Subcutaneous abdominal adipose tissue (tissue), 5 donors: ENCODE measurements around the gene TMEM229B.

Experiments
- H3K27ac ChIP-seq: one replicate; pipeline ENCODE4 v1.7.0; 2013; ENCODE audit warnings: low read depth, mild to moderate bottlenecking, inconsistent platforms, low read length, moderate library complexity
- H3K27me3 ChIP-seq, 5 donors: one replicate each; pipeline ENCODE4 v1.7.0; 2013; ENCODE audit warnings: low read length in 5 of 5, inconsistent platforms in 1 of 5; ENCODE audit not compliant: control insufficient read depth in 5 of 5, insufficient read depth in 4 of 5
- H3K36me3 ChIP-seq, 5 donors: one replicate each; pipeline ENCODE4 v1.7.0; 2013; ENCODE audit warnings: low read length in 5 of 5; ENCODE audit not compliant: control insufficient read depth in 5 of 5, insufficient read depth in 5 of 5
- H3K4me1 ChIP-seq, 5 donors: one replicate each; pipeline ENCODE4 v1.7.0; 2013; ENCODE audit warnings: low read length in 5 of 5, mild to moderate bottlenecking in 3 of 5, moderate library complexity in 1 of 5; ENCODE audit not compliant: control insufficient read depth in 5 of 5, insufficient read depth in 5 of 5
- H3K4me3 ChIP-seq, 5 donors: one replicate each; pipeline ENCODE4 v1.7.0; 2013; ENCODE audit warnings: low read length in 5 of 5, low read depth in 1 of 5
- H3K9ac ChIP-seq, 5 donors: one replicate each; pipeline ENCODE4 v1.7.0; 2013; ENCODE audit warnings: low read length in 5 of 5, mild to moderate bottlenecking in 4 of 5, moderate library complexity in 3 of 5
- H3K9me3 ChIP-seq, 5 donors: one replicate each; pipeline ENCODE4 v1.7.0; 2013; ENCODE audit warnings: low read length in 5 of 5; ENCODE audit not compliant: control insufficient read depth in 5 of 5
- donor health status: healthy.
- donor health status: healthy.
- donor health status: healthy.
- donor health status: healthy.
- donor health status: healthy.

TMEM229B gene

DNA sequence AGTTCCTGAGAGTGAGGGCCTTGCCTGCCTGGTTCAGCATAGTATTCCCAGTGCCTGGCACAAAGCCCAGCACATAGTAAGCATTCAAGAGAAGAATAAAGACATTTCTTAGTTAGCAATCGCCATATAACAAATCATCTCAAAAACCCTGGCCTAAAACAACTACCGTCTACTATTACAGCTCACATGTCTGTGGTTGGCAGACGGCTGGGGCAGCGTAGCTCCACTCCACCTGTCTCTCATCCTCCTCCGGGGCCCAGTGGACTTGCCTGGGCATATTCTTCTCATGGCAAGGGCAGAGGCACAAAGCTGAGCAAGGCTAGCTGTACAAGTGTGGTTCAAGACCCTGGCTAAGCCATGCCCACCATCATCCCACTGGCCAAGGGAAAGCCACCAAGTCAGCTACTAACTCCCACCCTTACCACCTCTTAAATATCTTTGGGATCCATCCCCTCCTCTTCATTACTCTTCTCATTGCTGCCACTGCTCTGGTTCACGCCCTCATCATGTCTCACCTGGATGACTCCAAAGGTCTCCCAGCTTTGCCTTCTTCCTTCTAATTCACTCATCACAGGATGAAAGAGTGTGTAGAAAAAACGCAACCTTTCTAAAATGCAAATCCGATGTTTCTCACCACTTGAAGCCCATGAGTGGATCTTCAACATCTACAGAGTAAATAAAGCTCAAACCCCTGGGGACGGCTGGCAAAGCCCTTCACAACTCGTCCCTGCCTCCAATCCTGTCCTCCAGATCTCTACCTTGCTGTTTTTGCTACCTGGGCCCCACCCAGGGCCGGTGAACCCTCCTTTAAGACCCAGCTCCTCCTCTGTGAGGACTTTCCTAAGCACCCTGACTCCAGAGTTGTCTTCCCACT, 10.4 kb downstream of the TMEM229B start:
- H3K27ac ChIP-seq, result no peak overlapping the region
- peaks cover 0 to 5% (median 0%) of the 10 kb centered on the region in 5 donors for H3K36me3 ChIP-seq
- H3K27me3 ChIP-seq, result peaks cover 0 to 4% (median 0%) of the 10 kb centered on the region in 5 donors

DNA sequence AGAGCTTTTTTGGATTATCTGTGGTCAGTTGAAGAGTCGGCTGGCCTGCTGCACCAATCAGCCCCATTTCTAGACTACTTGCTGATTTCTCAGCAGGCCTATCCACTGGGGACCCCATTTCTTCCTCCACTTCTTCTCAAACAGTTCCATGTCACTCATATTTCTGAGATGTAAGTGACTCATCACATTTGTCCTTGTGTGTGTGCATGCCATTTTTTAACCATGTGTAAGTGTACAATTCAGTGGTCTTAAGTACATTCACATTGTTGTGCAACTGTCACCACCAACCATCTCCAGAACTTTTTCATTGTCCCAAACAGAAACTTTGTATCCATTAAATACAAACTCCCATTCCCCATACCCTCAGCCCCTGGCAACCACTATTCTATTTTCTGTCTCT, 14.2 kb downstream of the TMEM229B start:
- Histone ChIP-seq H3K27ac (no peak overlapping the region), H3K9ac (no peak overlapping the region), H3K4me3 (no peak overlapping the region), H3K27me3 (peaks cover 0 to 4% (median 0%) of the 10 kb centered on the region in 5 donors), H3K36me3 (peaks cover 0 to 5% (median 0%) of the 10 kb centered on the region in 5 donors), H3K4me1 (no peaks in the 10 kb centered on the region), H3K9me3 (no peaks in the 10 kb centered on the region)

More for the DNA sequence above, 10.4 kb downstream of the TMEM229B start:
- H3K4me1 ChIP-seq, result no peaks in the 10 kb centered on the region
- no peak overlapping the region for H3K9ac ChIP-seq
- H3K9me3 ChIP-seq, result no peaks in the 10 kb centered on the region
- H3K4me3 ChIP-seq, result no peak overlapping the region

DNA sequence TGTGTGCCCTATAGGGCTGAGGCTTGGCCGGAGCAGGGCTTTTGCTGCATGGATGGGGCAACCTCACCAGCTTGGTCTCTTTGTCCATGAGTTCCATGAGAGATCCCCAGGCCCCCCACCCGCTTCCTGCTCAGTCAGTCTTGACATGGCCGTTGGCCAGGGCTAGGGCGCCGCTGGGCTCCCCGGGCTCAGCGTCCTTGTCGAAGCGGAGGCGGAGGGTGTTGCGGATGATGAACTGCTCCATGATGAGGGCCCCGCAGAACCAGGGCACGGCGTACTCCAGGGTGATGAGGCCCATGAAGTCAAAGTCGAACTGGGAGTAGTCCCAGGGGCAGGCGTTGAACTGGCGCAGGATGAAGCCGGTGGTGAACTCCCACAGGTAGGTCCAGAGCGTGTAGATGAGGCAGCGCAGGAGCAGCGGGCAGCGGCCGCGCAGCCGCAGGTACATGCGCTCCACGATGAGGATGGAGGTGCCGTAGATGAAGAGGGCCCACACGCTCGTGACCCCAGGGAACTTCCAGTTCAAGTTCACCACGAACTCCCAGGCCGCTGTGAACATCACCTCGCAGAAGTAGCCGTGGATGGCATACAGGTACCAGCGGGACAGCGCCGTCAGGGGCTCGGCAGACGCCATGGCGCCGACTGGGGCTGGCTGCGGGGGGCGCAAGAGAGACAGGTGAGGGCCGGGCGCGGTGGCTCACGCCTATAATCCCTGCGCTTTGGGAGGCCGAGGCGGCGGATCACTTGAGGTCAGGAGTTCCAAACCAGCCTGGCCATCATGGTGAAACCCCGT, 15.0 kb downstream of the TMEM229B start:
- no peaks in the 10 kb centered on the region for H3K9me3 ChIP-seq

DNA sequence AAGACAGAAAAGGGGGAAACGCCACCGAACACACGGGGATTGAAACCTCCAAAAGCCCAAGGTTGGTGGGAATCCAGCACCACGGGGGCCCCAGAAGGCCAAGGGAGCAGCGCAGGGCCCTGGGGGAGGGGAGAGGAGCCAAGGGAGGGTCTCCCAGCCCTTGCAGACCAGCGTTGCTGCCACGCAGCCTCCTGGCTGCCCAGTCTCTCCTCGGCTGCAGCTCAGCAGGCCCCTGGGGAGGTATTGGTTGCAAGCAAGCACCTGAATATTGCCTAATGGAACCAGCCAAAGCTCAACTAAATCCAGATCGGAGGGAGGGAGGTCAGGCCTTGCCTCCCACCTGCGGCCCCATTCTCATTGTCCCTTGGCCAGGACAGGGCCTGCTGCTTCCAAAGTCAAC, 15.8 kb downstream of the TMEM229B start:
- H3K4me1 ChIP-seq, result no peaks in the 10 kb centered on the region
- no peak overlapping the region for H3K27ac ChIP-seq
- H3K9me3 ChIP-seq, result no peaks in the 10 kb centered on the region
- no peak overlapping the region for H3K4me3 ChIP-seq
- H3K9ac ChIP-seq, result no peak overlapping the region
- H3K36me3 ChIP-seq, result peaks cover 0 to 5% (median 0%) of the 10 kb centered on the region in 5 donors
- H3K27me3 ChIP-seq, result no peaks in the 10 kb centered on the region

More for the DNA sequence above, 15.0 kb downstream of the TMEM229B start:
- H3K36me3 ChIP-seq, result peaks cover 0 to 5% (median 0%) of the 10 kb centered on the region in 5 donors
- H3K4me3 ChIP-seq, result no peak overlapping the region
- H3K9ac ChIP-seq, result no peak overlapping the region
- H3K4me1 ChIP-seq, result no peaks in the 10 kb centered on the region
- peaks cover 0 to 4% (median 0%) of the 10 kb centered on the region in 5 donors for H3K27me3 ChIP-seq
- no peak overlapping the region for H3K27ac ChIP-seq

DNA sequence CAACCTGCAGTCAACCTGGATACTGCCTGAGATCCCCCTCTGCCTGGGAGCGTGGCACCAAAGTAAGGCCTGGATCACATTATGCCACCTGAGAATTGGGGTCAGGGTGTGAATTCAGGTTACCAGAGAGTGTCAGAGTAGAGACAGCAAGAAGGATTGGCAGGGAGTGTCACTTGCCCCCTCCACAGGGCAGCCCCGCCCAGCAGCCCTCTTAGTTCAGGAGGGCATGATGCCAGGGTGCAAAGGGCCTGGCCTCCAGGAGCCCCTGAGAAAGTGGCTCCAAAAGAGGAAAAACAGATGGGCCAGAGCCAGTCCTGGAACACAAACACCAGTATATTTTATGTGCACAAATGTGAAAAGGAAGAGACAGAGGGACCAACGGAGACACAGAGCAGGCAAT, 18.6 kb downstream of the TMEM229B start:
- H3K4me3 ChIP-seq, result no peak overlapping the region
- peaks cover 0 to 5% (median 0%) of the 10 kb centered on the region in 5 donors for H3K36me3 ChIP-seq
- H3K27ac ChIP-seq, result no peak overlapping the region
- no peaks in the 10 kb centered on the region for H3K9me3 ChIP-seq
- no peak overlapping the region for H3K9ac ChIP-seq
- no peaks in the 10 kb centered on the region for H3K4me1 ChIP-seq
- no peaks in the 10 kb centered on the region for H3K27me3 ChIP-seq

DNA sequence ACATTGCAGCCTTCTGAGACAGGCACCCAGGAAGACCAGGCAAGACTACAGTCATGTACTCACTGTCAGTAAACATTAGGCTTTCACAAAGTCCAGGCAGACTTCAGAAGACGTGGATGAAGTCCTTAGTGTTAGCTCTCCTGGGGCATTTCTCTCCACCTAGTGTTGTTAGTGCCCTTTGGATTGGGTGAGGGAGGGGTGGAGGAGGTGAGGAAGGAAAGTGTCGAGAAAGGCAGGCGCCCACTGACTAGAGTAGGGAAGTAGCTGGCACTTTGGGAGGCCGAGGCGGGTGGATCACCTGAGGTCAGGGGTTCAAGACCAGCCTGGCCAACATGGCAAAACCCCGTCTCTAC, 20.2 kb downstream of the TMEM229B start:
- peaks cover 0 to 2% (median 0%) of the 10 kb centered on the region in 5 donors for H3K36me3 ChIP-seq
- no peak overlapping the region for H3K9ac ChIP-seq
- H3K27me3 ChIP-seq, result no peaks in the 10 kb centered on the region
- H3K27ac ChIP-seq, result no peak overlapping the region
- no peaks in the 10 kb centered on the region for H3K4me1 ChIP-seq
- H3K4me3 ChIP-seq, result no peak overlapping the region
- H3K9me3 ChIP-seq, result no peaks in the 10 kb centered on the region

DNA sequence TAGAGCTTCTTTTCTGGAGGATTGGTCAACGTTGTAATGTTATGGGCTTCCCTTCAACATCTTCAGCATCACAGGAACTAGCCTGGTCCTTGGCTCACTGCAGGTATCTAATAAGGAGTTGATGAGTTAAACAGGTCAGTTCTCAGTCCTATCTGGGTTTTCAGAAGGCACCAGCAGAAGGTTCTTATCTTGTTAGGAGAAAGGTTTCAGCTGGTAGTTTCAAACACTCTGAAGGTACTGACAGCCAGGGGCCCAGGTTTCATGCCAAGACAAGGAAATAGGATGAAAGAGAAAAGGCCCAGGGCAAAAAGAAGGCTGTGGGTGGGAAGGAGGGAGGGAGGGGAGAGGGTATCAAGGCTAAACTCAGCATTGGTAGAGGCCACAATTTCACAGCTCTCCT, 21.4 kb downstream of the TMEM229B start:
- H3K27me3 ChIP-seq, result no peaks in the 10 kb centered on the region
- no peak overlapping the region for H3K4me3 ChIP-seq
- no peaks in the 10 kb centered on the region for H3K4me1 ChIP-seq
- no peak overlapping the region for H3K27ac ChIP-seq
- no peaks in the 10 kb centered on the region for H3K9me3 ChIP-seq
- H3K36me3 ChIP-seq, result no peaks in the 10 kb centered on the region
- no peak overlapping the region for H3K9ac ChIP-seq

DNA sequence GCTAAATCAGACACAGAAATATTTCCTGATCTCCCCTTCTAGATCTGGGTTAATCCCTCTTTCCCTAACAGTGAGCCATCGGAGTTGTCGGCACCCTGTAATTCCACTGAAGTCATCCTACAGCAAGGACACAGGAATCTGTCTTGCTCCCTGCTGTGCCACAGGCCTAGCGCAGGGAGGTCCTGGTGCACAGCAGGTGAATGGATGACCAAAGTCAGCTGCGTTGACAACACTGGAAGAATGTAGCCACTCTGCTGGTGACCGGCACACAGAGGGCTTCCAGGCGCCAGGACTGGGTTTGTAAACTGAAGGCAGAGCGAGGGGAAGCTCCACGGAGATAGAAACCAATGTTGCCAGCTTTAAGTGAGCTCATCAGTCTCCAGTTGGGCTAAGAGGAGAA, 23.6 kb downstream of the TMEM229B start:
- H3K27me3 ChIP-seq, result no peaks in the 10 kb centered on the region

DNA sequence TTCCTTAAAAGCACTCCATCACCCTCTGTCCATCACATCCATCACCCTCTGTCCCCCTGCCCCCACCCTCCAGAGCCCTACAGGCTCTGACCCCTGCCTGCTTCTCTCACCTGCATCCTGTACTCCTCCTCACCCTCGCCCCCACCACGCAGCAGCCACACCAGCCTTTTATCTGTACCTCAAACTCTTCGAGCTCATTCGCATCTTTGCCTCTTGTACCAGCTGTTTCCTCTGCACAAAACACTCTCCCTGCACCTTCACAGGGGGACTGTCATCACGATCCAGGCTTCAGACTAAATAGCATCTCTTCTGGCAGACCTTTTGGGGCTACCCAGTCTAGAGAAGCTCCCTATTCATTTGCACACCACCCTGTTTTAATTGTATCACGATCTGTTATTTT, 24.1 kb downstream of the TMEM229B start:
- Histone ChIP-seq H3K9ac (no peak overlapping the region), H3K27ac (no peak overlapping the region), H3K27me3 (no peaks in the 10 kb centered on the region), H3K4me3 (no peak overlapping the region), H3K9me3 (no peaks in the 10 kb centered on the region), H3K4me1 (peaks cover 0 to 12% (median 9%) of the 10 kb centered on the region in 5 donors), H3K36me3 (no peaks in the 10 kb centered on the region)

More for the DNA sequence above, 23.6 kb downstream of the TMEM229B start:
- Histone ChIP-seq H3K4me3 (no peak overlapping the region), H3K4me1 (peaks cover 0 to 12% (median 9%) of the 10 kb centered on the region in 5 donors), H3K36me3 (no peaks in the 10 kb centered on the region), H3K27ac (no peak overlapping the region), H3K9ac (no peak overlapping the region), H3K9me3 (no peaks in the 10 kb centered on the region)

DNA sequence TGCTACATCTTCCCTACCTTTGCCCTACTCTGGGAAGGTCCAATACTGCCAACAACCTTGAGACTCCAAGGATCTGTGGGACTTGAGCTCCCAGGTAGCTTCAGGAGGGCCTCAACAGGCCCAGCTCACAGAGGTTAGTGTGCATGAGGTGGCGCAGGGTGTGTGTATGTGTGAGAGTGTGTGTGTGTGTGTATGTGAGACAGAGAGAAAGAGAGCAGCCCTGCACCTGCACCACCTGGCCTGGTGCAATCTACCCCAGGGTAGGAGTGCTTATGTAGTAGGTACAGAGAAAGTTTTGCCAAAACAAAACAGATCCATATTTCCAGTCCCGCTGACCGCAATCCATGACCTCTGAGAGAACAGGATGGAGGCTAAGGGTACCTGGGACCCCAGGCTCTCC, 24.6 kb downstream of the TMEM229B start:
- no peaks in the 10 kb centered on the region for H3K9me3 ChIP-seq
- H3K27me3 ChIP-seq, result no peaks in the 10 kb centered on the region
- no peaks in the 10 kb centered on the region for H3K36me3 ChIP-seq
- H3K27ac ChIP-seq, result no peak overlapping the region
- H3K4me3 ChIP-seq, result no peak overlapping the region
- no peak overlapping the region for H3K9ac ChIP-seq
- peaks cover 0 to 12% (median 9%) of the 10 kb centered on the region in 5 donors for H3K4me1 ChIP-seq
